C4-2B (cell line): ENCODE results near the gene KRT14.

Experiments
- H3K27ac ChIP-seq: fragments of 450-650 bp; 2 replicates; pipeline ENCODE4 v1.5.1; 2017
- CTCF ChIP-seq: fragments of 450-650 bp; conservative IDR thresholded peaks from 2 replicates; pipeline ENCODE4 v1.5.1; 2017; ENCODE audit warnings: mild to moderate bottlenecking
- ZFX ChIP-seq: fragments of 450-650 bp; IDR thresholded peaks from 2 replicates; pipeline ENCODE4 v1.6.1; 2017

The KRT14 gene

GRCh38 chr17:41586863-41587495 lies at the start of gene KRT14:
Gene KRT14 (minus strand): TSS chr17:41586895. CDS start chr17:41586834, 61 bp downstream.
- no peak within 1 kb of the TSS for H3K27ac ChIP-seq
- TF ChIP-seq ZFX (no peak), CTCF (no peak)

GRCh38 chr17:41635121-41636097 lies 48.7 kb upstream of the KRT14 start:
- TF ChIP-seq ZFX: no peak
- TF ChIP-seq CTCF: no peak
- 0 out of 2 replicates have a peak overlapping the region, but pooled peaks have one; percentile 1 for H3K27ac ChIP-seq

- 0 out of 2 replicates have a peak overlapping the region, but pooled peaks have one; percentile 1 for H3K27ac ChIP-seq
- TF ChIP-seq ZFX (no peak), CTCF (no peak)
These were observed 47.9 kb upstream of the KRT14 start for GRCh38 chr17:41634639-41635038.

GRCh38 chr17:41633556-41634199 lies 47.0 kb upstream of the KRT14 start:
- TF ChIP-seq CTCF (no peak), ZFX (no peak)
- H3K27ac ChIP-seq: no peak overlapping the region

GRCh38 chr17:41632482-41633105 lies 45.9 kb upstream of the KRT14 start:
- TF ChIP-seq CTCF: no peak
- TF ChIP-seq ZFX: no peak
- H3K27ac ChIP-seq: no peak overlapping the region

- H3K27ac ChIP-seq: no peak overlapping the region
- TF ChIP-seq CTCF: no peak
- no peak for TF ChIP-seq ZFX
These were observed 45.2 kb upstream of the KRT14 start for GRCh38 chr17:41631898-41632285.
